Activated naive CD4-positive, alpha-beta T cell treated with Interleukin-2 at 50 U/mL for 16 hours (primary cell): ENCODE data around the gene UNC93A.
"Not testable (repeated sequence)": the region's sequence is repeated elsewhere in the genome, so short reads cannot be mapped to it uniquely, and the experiment has no call there.

Experiments used
- DNase-seq: peaks from one replicate; pipeline ENCODE4 v3.0.0-alpha.2; 2020

The UNC93A gene

GRCh38 chr6:167290786-167291622 lies at the start of gene UNC93A:
TSS of gene UNC93A (plus strand) at chr6:167291315. CDS start at chr6:167291490, 175 bp downstream.
- DNase-seq: no peak

- not testable (repeated sequence) for DNase-seq
Measured at GRCh38 chr6:167241321-167242134, 49.6 kb upstream of the UNC93A start.

- not testable (repeated sequence) for DNase-seq
Measured at GRCh38 chr6:167242135-167242506, 49.0 kb upstream of the UNC93A start.

- DNase-seq: not testable (repeated sequence)
Measured at GRCh38 chr6:167242511-167243051, 48.5 kb upstream of the UNC93A start.

- no peak for DNase-seq
Measured at GRCh38 chr6:167244064-167244960, 46.8 kb upstream of the UNC93A start.

- DNase-seq: no peak
Measured at GRCh38 chr6:167244991-167245390, 46.1 kb upstream of the UNC93A start.

GRCh38 chr6:167245591-167245990 lies 45.5 kb upstream of the UNC93A start:
- no peak for DNase-seq

- no peak for DNase-seq
Measured at GRCh38 chr6:167247814-167248595, 43.1 kb upstream of the UNC93A start.

GRCh38 chr6:167248878-167249455 lies 42.1 kb upstream of the UNC93A start:
- DNase-seq: not testable (repeated sequence)

- DNase-seq: no peak
Measured at GRCh38 chr6:167252271-167252670, 38.8 kb upstream of the UNC93A start.

- no peak for DNase-seq
Measured at GRCh38 chr6:167255918-167256553, 35.1 kb upstream of the UNC93A start.

- no peak for DNase-seq
Measured at GRCh38 chr6:167258646-167259045, 32.5 kb upstream of the UNC93A start.

GRCh38 chr6:167266057-167266829 lies 24.9 kb upstream of the UNC93A start:
- not testable (repeated sequence) for DNase-seq

- no peak for DNase-seq
Measured at GRCh38 chr6:167266830-167267555, 24.1 kb upstream of the UNC93A start.

- not testable (repeated sequence) for DNase-seq
Measured at GRCh38 chr6:167267556-167267898, 23.6 kb upstream of the UNC93A start.

GRCh38 chr6:167267921-167268401 lies 23.2 kb upstream of the UNC93A start:
- no peak for DNase-seq

GRCh38 chr6:167268683-167269280 lies 22.3 kb upstream of the UNC93A start:
- DNase-seq: no peak

GRCh38 chr6:167270499-167271311 lies 20.4 kb upstream of the UNC93A start:
- no peak for DNase-seq
